ENCODE results near the gene MGAT3.

Gene MGAT3

GRCh38 chr22:39471381-39472141, 14.7 kb downstream of the MGAT3 start:
- no peak for DNase-seq (ENCODE audit: low spot score)

GRCh38 chr22:39472570-39473556, 16.1 kb downstream of the MGAT3 start:
- DNase-seq (ENCODE audit: low spot score) = no peak

GRCh38 chr22:39473851-39474250, 17.0 kb downstream of the MGAT3 start:
- DNase-seq (ENCODE audit: low spot score) = no peak

GRCh38 chr22:39474351-39475111, 17.7 kb downstream of the MGAT3 start:
- no peak for DNase-seq (ENCODE audit: low spot score)

- no peak for DNase-seq (ENCODE audit: low spot score)
These were observed 18.5 kb downstream of the MGAT3 start for GRCh38 chr22:39475337-39475736.

- DNase-seq (ENCODE audit: low spot score) = no peak
These were observed 19.1 kb downstream of the MGAT3 start for GRCh38 chr22:39475902-39476301.

- no peak for DNase-seq (ENCODE audit: low spot score)
These were observed 19.9 kb downstream of the MGAT3 start for GRCh38 chr22:39476664-39477063.

GRCh38 chr22:39477542-39477941, 20.7 kb downstream of the MGAT3 start:
- DNase-seq (ENCODE audit: low spot score) = no peak

- no peak for DNase-seq (ENCODE audit: low spot score)
These were observed 21.6 kb downstream of the MGAT3 start for GRCh38 chr22:39478441-39478850.

- no peak for DNase-seq (ENCODE audit: low spot score)
These were observed 22.4 kb downstream of the MGAT3 start for GRCh38 chr22:39479254-39479653.

- no peak for DNase-seq (ENCODE audit: low spot score)
These were observed 23.7 kb downstream of the MGAT3 start for GRCh38 chr22:39480557-39480956.

GRCh38 chr22:39481054-39481453, 24.2 kb downstream of the MGAT3 start:
- DNase-seq (ENCODE audit: low spot score) = no peak

GRCh38 chr22:39481595-39481994, 24.8 kb downstream of the MGAT3 start:
- DNase-seq (ENCODE audit: low spot score) = no peak

- DNase-seq (ENCODE audit: low spot score) = no peak
These were observed 26.0 kb downstream of the MGAT3 start for GRCh38 chr22:39482768-39483167.

GRCh38 chr22:39486951-39487825, 30.4 kb downstream of the MGAT3 start:
- DNase-seq (ENCODE audit: low spot score) = peak; percentile 75

GRCh38 chr22:39487826-39488520, 31.2 kb downstream of the MGAT3 start:
- DNase-seq (ENCODE audit: low spot score) = no peak

- DNase-seq (ENCODE audit: low spot score) = no peak
These were observed 31.8 kb downstream of the MGAT3 start for GRCh38 chr22:39488563-39489083.

- no peak for DNase-seq (ENCODE audit: low spot score)
These were observed 32.6 kb downstream of the MGAT3 start for GRCh38 chr22:39489094-39490068.

Data from cerebellar cortex (tissue), 1 donor.